Brain microvascular endothelial cell (primary cell): ENCODE data around the gene LRP1B.

Experiments used
- DNase-seq: peaks from one replicate; pipeline ENCODE4 v3.0.0-alpha.2; 2020
- H3K27ac ChIP-seq: fragments of 250-450 bp; sonication (Bioruptor Pico); 2 replicates; pipeline ENCODE4 v1.5.1; 2020; ENCODE audit warnings: mild to moderate bottlenecking, moderate library complexity
- H3K27me3 ChIP-seq: fragments of 250-450 bp; sonication (Bioruptor Pico); replicated peaks from 2 replicates; pipeline ENCODE4 v1.5.1; 2020; ENCODE audit warnings: mild to moderate bottlenecking
- H3K36me3 ChIP-seq: fragments of 250-450 bp; sonication (Bioruptor Pico); replicated peaks from 2 replicates; pipeline ENCODE4 v1.5.1; 2020; ENCODE audit warnings: mild to moderate bottlenecking
- H3K4me3 ChIP-seq: 2 replicates; pipeline ENCODE4 v1.5.1; 2011; ENCODE audit warnings: low read depth, mild to moderate bottlenecking, control low read depth, low read length, moderate library complexity
- in situ Hi-C: cut with HindIII; loops from 2 replicates; pipeline ENCODE4 v1.10.0; 2017; ENCODE audit warnings: low sequenced_read_pairs, low pct_ligation_motif_present
- TF ChIP-seq, protein P1 (sequence below): IDR thresholded peaks from 2 replicates; pipeline ENCODE4 v1.5.1; 2011; ENCODE audit warnings: low read depth, mild to moderate bottlenecking, moderate library complexity, low read length, control low read depth, inconsistent platforms; ENCODE audit errors: missing control alignments

The LRP1B gene

GRCh38 chr2:142044197-142044596, 86.6 kb downstream of the LRP1B start:
- DNase-seq, result no peak
- no peak overlapping the region for H3K27ac ChIP-seq
- TF ChIP-seq, protein P1, sequence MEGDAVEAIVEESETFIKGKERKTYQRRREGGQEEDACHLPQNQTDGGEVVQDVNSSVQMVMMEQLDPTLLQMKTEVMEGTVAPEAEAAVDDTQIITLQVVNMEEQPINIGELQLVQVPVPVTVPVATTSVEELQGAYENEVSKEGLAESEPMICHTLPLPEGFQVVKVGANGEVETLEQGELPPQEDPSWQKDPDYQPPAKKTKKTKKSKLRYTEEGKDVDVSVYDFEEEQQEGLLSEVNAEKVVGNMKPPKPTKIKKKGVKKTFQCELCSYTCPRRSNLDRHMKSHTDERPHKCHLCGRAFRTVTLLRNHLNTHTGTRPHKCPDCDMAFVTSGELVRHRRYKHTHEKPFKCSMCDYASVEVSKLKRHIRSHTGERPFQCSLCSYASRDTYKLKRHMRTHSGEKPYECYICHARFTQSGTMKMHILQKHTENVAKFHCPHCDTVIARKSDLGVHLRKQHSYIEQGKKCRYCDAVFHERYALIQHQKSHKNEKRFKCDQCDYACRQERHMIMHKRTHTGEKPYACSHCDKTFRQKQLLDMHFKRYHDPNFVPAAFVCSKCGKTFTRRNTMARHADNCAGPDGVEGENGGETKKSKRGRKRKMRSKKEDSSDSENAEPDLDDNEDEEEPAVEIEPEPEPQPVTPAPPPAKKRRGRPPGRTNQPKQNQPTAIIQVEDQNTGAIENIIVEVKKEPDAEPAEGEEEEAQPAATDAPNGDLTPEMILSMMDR, result no peak
- no peak overlapping the region for H3K4me3 ChIP-seq
- H3K27me3 ChIP-seq, result no peaks in the 10 kb centered on the region
- no peaks in the 10 kb centered on the region for H3K36me3 ChIP-seq
- in situ Hi-C loops, result no loop called here

DNA sequence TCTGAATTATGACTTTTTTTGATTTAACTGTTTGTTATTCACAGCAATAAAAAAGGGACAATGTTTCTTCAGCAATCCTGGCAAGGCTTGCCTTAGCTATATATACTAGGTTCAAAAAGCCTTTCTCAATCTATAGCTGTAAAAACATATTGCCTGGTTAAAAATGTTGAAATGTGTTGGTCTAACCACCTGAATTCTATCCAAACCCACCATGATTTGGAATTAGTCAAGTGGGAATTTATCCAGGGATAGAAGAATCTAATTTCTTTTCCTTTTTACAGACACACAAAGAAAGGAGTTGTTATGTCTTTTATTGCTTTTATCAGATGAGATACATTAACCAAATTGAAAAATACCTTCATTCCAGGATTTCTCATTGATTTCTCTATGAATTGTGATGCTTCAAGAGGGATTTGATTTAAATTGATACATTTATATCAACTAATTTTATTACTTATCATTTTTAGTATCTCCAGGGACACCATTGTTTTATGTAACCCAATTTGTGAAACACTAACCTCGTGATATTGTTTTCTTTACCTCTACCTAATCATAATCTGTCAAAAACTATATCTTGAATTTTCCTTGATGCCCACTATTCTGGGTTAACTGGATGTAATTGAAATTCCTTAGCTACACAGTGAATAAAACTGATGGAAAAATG, 88.1 kb downstream of the LRP1B start:
- Histone ChIP-seq H3K36me3 (no peaks in the 10 kb centered on the region), H3K27ac (no peak overlapping the region), H3K4me3 (no peak overlapping the region), H3K27me3 (no peaks in the 10 kb centered on the region)
- TF ChIP-seq, protein P1, result no peak
- no peak for DNase-seq
- in situ Hi-C loops, result no loop called here

DNA sequence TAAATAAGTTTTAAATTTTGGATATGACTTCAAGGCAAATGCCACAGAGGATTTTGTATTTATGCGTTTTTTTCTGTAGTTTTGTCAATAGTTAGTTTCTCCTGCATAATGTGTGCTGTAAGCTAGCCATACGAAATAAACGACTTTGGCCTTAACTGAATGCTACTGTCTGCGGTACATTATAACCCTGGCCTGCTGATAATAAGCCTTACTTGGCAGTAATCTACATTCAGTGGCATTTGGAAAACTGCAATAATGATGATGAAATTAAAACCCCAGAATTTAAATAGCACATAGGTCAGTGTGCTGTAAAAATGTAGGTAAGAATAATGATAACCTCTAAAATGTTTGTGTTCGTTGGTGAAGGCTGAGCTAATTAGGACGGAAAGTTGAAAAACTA, 88.8 kb downstream of the LRP1B start:
- Histone ChIP-seq H3K27me3 (no peaks in the 10 kb centered on the region), H3K27ac (no peak overlapping the region), H3K36me3 (no peaks in the 10 kb centered on the region), H3K4me3 (no peak overlapping the region)
- no peak for DNase-seq
- in situ Hi-C loops, result no loop called here
- TF ChIP-seq, protein P1, result no peak

- H3K27ac ChIP-seq, result no peak overlapping the region
- in situ Hi-C loops, result no loop called here
- TF ChIP-seq, protein P1, result no peak
- no peak for DNase-seq
- H3K4me3 ChIP-seq, result no peak overlapping the region
- no peaks in the 10 kb centered on the region for H3K36me3 ChIP-seq
- no peaks in the 10 kb centered on the region for H3K27me3 ChIP-seq
Measured at GRCh38 chr2:142041105-142041504, 89.7 kb downstream of the LRP1B start.

DNA sequence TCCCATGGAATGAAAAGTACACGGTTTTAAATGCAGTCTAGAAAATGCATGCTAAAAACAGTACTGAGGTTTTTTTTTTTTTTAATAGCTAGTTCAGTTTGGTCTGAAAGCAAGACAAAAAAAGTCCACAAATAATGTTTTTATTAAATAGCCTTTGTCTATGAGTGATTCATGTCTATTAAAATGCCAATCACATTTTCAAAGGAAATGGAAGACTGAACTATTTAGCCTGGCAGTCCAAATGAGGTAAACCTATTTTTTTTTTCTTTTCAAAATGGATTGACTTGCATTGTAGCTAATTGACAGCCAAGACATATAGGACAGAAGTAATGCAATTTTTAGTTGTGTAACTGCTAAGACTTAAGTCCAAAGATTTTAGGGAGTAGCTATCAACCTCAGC, 90.3 kb downstream of the LRP1B start:
- TF ChIP-seq, protein P1, result no peak
- Histone ChIP-seq H3K4me3 (no peak overlapping the region), H3K27me3 (no peaks in the 10 kb centered on the region), H3K27ac (no peak overlapping the region), H3K36me3 (no peaks in the 10 kb centered on the region)
- DNase-seq, result no peak
- in situ Hi-C loops, result no loop called here

- Histone ChIP-seq H3K27ac (no peak overlapping the region), H3K36me3 (no peaks in the 10 kb centered on the region), H3K27me3 (no peaks in the 10 kb centered on the region), H3K4me3 (no peak overlapping the region)
- in situ Hi-C loops, result no loop called here
- no peak for DNase-seq
- TF ChIP-seq, protein P1, result no peak
Measured at GRCh38 chr2:142038826-142039225, 92.0 kb downstream of the LRP1B start.
